ENCODE data around the gene PLIN5. TPM values are rescaled to one million over a fixed set of nuclear protein-coding genes. Genes with fewer than 3 reads are reported as not detected.
A peak's percentile ranks its signal among the peaks of the same experiment; 100 is the strongest.

Gene PLIN5
- total RNA-seq, 1 donor from 2014 or later: 0.06 TPM

- no peak overlapping the region for H3K4me3 ChIP-seq (ENCODE audit: low read depth, low read length)
- TF ChIP-seq CTCF (conservative IDR thresholded peaks at IDR 0.05; ENCODE audit: low read depth, low read length): no peak
- no peak for DNase-seq (ENCODE audit: low read depth)
Measured at GRCh38 chr19:4519172-4519496, 15.9 kb downstream of the PLIN5 start.

GRCh38 chr19:4518345-4519171 lies 16.5 kb downstream of the PLIN5 start, which contains the start of gene PLIN4:
Gene PLIN4, minus strand, starts transcription at chr19:4518486. Its CDS starts 214 bp downstream, at chr19:4518272.
- no peak for DNase-seq (ENCODE audit: low read depth)
- TF ChIP-seq CTCF (conservative IDR thresholded peaks at IDR 0.05; ENCODE audit: low read depth, low read length): no peak
- peak within 1 kb of the TSS; percentile 19 for H3K4me3 ChIP-seq (ENCODE audit: low read depth, low read length)

GRCh38 chr19:4517451-4518057 lies 17.5 kb downstream of the PLIN5 start:
- no peak overlapping the region for H3K4me3 ChIP-seq (ENCODE audit: low read depth, low read length)
- TF ChIP-seq CTCF (conservative IDR thresholded peaks at IDR 0.05; ENCODE audit: low read depth, low read length): no peak
- no peak for DNase-seq (ENCODE audit: low read depth)

GRCh38 chr19:4516939-4517300 lies 18.1 kb downstream of the PLIN5 start:
- TF ChIP-seq CTCF (conservative IDR thresholded peaks at IDR 0.05; ENCODE audit: low read depth, low read length): no peak
- H3K4me3 ChIP-seq (ENCODE audit: low read depth, low read length): no peak overlapping the region
- no peak for DNase-seq (ENCODE audit: low read depth)

GRCh38 chr19:4516199-4516938 lies 18.7 kb downstream of the PLIN5 start:
- H3K4me3 ChIP-seq (ENCODE audit: low read depth, low read length): no peak overlapping the region
- no peak for DNase-seq (ENCODE audit: low read depth)
- TF ChIP-seq CTCF (conservative IDR thresholded peaks at IDR 0.05; ENCODE audit: low read depth, low read length): no peak

- DNase-seq (ENCODE audit: low read depth): no peak
Measured at GRCh38 chr19:4515732-4516131, 19.3 kb downstream of the PLIN5 start.

More at GRCh38 chr19:4515732-4516131, 19.3 kb downstream of the PLIN5 start:
- H3K4me3 ChIP-seq (ENCODE audit: low read depth, low read length): no peak overlapping the region
- no peak for TF ChIP-seq CTCF (conservative IDR thresholded peaks at IDR 0.05; ENCODE audit: low read depth, low read length)
